Fibroblast of skin of right quadriceps (primary cell): ENCODE measurements around the gene TADA3.

Source experiments
- DNase-seq: peaks from one replicate; pipeline ENCODE4 v3.0.0-alpha.2; 2013

The TADA3 gene

DNA sequence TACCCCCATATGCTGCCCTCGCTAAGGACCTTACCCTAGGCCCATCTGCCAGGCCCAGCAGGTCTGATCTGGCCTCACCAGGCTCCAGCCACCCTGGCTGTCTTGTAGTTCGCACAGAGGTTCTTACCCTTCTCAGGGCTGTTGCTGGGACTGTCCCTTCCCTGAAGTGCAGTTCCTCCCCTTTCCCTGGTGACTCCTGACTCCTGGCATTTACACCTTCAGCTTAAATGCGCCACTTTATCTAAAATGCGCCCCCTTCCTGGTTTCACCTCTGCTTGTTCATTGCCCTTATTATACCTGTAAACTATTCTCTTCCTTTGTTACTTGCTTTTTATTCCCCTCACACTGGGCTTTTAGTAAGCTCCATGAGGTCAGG lies 17.0 kb upstream of the TADA3 start:
- DNase-seq = no peak

DNA sequence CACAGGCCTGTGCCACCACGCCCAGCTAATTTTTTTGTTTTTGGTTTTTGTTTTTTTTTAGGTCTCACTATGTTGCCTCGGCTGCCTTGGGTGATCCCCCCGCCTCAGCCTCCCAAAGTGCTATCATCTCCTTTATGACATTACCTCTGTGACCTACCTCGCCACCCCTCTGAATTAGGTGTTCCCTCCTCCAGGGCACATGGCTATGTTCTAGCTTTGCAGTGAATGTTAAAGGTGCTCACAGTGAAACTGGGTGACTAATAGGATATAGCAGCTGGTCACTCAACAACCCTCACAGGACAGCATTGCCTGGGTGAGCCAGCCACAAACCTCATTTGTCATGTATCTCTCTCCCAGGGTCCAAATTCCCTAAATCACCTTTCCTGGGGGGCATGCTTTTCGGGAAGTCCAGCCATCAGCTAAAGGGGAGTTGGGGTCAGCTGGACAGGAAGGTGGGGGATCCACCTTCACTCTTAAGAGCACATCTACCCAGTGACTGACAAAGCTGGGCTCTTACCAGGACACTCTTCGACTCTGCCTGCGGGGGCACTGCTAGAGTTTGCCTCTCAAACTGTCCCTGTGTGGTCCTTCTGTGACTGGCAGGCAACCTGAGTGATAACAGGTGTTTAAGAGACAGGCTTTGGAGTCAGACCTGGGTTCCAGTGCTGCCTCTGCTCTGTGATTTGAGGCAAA lies 16.2 kb upstream of the TADA3 start:
- DNase-seq = peak; percentile 27

DNA sequence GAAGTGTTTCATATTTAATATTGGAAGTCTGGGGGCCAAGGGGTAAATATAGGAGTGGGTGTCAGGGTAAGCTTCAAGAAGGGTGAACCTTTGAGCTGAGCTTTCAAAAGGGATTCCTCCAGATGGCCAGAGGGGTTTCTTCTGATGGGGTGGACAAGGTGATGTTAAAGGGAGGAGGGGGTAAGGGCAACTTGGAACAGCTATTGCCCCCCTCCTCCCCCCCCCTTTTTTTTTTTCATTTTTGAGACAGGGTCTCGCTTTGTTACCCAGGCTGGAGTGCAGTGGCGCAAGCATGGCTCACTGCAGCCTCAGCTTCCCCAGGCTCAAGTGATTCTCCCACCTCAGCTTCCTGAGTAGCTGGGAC lies 15.7 kb upstream of the TADA3 start:
- DNase-seq = no peak

DNA sequence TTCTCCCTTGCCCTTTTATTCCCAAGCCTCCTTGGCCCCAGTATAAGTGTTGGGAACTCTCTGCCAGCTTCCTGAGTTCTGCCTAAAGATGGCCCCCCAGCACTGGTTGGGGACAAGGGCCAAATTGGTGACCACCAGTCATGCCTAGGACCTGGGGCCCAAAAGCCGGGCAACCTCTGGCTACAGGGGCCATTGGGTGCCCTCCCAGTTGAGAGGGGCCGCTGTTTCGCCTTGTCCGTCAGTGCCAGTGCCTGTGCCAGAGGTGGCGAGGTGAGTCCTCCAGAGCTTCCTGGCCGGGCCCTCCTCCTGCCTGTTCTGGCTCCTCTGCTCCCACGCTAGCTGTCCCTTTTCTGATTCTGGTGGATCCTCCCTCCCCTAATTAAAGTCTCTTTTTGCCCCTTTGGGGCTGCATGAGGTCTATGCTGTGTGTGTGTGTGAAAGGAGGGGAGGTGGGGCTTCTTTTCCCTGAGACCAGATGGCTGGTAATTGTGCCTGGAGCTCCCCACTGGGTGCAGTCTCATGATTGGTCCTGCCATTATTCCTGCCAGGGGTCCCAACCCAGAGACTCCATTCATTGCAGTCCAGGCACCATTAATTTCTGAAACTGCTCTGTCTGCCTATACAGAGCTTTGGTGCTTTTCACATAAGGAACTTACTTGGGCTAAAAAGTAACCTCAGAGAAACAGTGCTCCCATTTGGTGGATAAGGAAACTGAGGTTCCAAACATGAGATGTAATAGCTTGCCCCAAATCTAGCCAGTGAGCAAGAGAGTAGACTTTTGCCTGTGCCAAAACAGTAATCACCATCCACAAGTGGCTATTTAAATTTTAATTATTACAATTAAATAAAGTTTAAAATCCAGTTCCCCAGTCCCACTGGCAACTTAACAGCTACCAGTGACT lies 14.7 kb upstream of the TADA3 start:
- DNase-seq = no peak

DNA sequence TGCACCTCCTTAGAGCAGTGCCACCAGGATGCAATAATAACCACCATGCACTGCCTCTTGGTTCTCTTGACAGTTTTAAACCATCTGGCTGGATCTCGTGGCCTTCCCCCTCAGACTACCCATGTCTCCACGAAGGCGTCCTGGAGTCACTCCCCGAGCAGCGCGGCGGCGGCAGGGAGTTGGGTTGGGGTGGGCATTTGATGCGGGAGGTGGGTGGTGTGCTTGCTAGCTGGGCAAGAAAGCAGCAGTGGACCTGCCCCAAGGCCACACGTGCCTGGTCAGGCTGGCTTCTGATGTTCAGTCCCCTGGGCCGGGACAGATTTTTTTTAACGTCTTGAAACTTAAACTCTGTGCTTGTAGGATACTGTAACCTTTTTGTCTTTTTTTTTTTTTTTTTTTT lies 13.9 kb upstream of the TADA3 start:
- no peak for DNase-seq

DNA sequence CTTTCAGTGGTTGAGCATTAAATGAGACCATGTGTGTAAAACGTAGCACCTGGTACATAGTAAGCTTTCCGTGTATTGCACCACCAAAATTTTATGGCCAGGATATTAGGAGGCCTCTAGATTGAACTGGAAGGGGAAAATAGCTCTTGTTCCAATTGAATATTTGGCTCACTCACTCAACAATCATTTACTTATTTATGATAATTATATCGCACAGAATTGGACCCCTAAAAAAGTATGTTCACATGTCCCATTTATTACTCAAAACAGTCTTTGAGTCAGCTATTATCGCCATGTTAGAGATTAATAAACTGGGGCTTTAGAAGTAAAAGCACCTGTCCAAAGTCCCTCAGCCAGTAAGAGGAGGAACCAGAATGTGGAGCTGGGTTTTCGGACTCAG lies 12.7 kb upstream of the TADA3 start:
- DNase-seq = no peak

DNA sequence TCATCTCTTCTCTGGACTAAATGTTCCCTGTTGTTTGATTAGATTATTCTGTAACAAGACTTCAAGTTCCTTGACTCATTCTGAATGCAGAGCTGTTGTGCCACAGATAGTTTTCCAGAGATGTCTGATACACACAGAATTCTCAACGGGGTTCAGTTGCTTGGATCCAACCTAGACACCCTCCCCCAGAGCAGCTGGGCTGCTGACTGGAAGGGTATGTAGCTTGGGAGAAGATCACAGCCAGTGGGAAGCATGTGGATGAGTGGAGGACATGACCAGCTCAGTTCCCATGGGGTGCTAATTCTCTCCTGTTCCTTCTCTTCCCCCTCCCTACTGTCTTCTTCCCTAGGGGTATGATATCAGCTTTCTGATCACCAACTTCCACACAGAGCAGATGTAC lies 11.2 kb upstream of the TADA3 start:
- DNase-seq = no peak

DNA sequence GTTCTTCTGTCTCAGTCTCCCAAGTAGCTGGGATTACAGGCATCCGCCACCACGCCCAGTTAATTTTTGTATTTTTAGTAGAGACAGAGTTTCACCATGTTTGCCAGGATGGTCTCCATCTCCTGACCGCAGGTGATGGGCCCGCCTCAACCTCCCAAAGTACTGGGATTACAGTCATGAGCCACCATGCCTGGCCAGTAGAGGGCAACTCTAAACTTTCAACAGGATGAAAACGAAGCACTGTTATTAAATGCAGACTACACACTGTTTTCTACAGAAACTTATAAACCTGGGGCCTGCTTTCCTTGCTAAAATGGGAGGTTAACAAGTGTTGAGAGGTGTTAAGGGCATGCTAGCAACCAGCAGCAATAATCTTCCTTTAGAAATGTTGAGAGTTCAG lies 8.3 kb upstream of the TADA3 start:
- DNase-seq = no peak

DNA sequence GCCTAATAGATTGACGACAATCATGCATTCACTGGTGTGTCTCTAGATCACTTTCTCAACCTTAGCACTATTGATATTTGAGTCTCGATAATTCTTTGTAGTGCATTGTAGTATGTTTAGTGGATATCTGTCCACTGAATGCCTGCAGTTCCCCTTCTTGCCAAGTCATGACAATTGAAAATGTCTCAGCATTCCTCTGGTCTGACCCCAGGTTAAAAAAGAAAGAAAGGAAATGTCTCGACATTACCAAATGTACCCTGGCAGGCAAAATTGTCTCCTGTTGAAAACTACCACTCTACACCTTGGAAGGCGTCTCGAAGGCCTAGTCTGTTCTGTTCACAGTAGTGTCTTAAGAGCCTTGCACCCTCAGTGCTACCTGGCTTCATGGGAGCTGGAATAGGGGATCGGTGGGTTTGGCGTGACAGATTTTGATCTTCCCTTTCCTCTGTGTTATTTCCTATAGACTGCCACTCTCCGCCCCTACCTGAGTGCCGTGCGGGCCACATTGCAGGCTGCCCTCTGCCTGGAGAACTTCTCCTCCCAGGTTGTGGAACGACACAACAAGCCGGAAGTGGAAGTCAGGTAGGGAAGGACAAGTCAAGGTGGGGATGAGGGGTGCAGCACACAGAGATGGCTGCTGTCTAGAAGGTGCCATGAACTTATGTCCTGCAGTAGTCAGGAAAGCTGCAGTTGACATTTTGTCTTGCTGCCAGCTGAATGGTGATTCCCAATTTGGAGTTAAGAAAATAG lies 5.1 kb upstream of the TADA3 start:
- DNase-seq = no peak

DNA sequence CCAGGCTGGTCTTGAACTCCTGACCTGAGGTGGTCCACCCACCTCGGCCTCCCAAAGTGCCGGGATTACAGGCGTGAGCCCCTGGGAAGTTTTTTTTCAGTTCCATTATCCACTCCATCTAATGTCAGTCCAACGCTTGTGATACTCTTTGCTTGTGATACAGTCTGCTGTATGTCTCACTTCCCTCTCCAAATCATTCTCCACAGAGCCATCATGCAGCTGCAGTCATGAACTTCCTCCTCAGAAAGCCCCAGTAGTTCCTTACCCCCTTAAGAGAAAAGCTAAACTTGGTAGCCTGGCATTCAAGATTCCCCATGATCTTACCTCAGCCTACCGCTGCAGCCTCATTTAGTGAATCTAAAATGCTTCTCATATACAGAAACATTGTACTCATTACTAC lies 2.9 kb upstream of the TADA3 start:
- DNase-seq = no peak

DNA sequence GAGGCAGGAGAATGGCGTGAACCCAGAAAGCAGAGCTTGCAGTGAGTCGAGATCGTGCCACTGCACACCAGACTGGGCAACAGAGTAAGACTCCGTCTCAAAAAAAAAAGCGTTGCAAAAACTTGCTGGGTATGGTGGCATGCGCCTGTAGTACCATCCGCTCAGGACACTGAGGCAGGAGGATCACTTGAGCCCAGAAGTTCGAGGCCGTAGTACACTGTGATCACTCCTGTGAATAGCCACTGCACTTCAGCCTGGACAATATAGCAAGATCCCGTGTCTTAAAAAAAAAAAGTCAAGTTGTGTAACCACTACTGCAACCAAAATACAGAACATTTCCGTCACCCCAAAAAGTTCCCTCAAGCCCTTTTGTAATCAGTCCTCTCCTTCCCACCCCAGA lies 2.1 kb upstream of the TADA3 start:
- no peak for DNase-seq

DNA sequence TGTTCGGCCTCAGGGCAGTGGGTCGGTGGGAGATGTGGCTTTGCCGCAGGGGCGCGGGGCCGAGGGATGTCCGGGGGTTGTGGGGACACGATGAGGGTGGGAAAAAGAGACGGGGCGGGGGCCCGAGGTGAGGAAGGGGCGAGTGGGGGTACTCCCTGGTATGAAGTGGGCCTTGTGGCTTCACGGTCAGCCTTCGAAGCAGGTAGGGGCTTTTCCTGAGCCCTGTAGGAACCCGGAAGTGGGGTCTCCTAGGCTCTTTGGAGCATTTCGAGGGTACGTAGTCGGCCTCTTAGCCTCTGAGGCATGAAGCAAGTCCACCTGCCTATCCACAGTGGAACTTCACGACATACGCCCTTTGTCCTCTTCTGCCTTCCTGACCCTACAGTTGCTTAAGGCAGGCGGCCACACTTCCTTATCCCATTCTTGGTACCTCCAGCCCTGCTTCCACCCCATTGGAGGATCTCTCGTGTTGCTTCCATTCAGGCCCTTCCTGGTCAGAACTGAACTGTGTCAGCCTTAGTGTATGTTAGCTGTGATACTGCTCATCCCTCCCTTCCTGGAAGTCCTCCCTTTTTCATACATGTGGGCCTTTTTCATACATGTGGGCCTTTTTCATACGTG lies 998 bp upstream of the TADA3 start:
- DNase-seq = peak; percentile 38

DNA sequence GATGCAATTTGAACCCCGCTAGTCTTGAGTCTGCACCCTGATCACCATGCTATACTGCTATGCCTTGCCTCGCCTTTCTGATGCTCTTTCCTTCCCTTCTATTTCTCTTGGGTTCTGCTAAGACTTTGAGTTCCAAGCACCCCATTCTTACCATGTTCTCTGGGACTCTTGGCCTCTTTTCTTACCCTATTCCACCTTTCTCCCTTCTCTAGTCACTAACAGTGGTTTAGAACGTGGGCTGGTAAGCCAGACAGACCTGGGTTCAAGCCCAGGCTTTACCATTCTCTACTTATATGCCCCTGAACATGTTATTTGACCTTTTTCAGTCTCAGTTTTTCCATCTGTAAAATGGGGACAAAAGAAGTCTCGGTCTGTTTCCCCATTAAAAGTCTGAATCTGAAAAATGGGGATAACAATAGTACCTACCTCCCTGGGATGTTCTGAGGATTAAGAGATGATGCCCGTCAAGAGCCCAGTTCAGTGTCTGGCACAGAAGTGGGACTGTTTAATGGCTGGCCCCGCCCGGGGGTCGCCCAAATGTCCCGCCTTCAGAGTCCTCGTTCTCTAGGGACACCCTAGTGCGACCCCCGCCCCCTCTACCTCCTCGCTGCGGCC lies 376 bp downstream of the TADA3 start:
- DNase-seq = no peak

DNA sequence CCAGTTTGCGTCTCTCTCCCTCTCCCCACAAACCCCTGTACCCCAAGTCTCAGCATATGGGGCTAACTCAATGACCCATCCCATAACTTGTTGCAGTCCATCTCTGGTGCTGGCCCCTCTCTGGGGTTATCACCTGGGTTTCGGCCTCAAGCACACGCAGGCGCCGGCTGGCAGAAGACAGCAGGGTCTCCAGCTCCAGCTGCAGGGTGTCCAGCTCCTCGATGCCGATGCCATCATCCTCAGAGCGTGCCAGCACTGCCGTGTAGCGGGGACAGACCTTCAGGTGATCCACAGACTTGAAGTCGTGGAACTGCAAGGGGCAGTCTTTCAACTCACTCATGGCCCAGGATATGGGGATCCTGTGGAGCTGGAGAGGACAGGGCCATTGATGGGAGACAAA lies 1.1 kb downstream of the TADA3 start:
- DNase-seq = no peak

DNA sequence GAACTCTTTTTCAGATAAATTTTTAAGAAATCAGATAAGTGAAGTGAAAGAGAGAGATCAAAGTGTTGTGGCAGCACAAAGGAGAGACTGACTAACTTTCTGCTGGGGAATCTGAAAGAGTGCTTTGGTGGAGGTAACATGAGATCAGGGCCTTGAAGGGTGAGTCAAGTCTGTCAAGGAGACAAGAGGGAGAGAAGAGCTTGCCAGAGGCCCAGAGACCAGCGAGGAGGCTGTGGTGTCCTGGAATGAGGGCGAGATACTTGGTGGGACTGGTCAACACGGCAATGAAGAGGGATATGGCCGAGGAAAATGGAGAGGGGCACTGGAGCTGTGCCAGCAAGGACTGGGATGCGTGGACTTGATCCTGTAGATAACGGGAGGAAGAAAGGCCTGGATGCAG lies 4.6 kb downstream of the TADA3 start:
- DNase-seq = no peak

DNA sequence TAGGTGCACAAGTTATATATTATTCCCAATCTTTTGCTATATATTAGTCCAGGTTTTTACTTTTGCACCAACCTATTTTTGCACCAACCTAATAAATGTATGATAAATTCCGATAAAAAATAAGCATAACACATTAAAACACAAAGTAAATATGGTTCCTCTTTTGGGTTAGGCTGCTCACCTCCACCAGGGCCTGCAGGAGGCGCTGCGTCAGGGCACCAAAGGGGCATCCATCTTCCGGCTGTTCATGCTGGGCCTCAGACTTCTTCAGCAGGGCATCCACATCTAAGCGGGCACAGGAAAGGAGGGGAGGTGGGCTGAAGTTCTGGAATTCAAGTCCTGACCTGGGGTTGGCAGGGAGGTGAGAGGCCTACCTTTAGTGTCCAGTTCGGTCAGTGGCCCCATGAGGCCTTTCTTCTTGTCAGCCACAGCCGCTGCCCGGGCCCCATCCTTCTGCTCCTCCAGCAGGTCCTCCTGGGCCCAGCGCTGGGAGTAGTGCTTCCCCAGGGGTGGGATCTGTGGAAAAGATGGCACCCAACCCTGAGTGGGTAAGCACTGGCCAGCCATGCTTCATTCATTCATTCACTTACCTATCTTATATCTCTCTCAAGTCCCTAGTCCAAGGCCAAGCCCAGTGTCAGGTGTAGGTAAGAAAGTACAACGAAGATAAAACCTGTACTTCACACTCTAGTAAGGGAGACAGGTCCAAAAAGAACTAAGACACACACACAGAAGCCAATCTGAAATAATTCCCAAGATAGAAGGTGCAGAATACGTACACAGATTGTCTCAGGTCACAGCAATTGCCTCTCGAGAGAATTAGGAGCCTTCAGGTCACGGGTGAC lies 5.2 kb downstream of the TADA3 start:
- no peak for DNase-seq

DNA sequence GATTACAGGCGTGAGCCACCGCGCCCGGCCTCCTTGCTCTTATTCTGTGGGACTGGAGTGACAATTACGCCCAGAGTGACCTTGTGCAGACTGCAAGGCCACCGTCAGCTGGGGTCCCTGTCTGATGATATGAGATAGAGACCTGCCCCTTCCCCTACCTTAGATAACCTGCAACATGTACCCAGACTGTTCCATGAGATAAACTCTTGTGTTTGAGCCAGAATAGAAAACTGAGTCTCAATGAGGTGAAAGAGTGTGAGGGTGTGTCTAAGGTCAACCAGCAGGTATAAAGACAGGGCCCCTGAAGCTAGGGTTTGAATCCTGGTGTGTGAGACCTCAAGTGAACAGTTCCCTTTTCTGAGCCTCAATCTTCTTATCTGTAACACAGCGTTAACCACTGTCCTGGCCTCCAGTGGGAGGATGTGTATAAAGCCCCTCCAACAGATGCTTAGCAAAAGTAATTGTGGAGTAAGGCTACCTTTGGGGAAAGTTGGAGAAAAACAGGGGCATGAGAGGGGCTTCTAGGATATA lies 6.0 kb downstream of the TADA3 start:
- DNase-seq = no peak

DNA sequence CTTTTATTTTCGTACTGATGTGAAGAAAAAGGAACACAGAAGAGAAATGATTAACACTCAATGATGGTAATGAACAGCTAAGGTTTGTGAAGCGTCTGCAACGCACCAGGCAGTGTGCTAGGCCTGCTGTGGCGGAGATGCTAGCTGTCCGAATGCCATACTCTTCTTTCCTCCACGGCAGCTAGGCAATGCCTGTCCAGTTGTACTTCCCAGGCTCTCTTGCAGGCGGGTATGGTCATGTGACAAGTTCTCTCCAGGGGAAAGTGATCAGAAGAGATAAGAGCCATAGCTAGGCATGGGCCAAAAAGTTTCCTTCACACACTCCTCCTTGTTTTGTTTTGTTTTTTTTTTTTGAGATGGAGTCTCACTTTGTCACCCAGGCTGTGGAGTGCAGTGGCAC lies 6.7 kb downstream of the TADA3 start:
- DNase-seq = no peak

DNA sequence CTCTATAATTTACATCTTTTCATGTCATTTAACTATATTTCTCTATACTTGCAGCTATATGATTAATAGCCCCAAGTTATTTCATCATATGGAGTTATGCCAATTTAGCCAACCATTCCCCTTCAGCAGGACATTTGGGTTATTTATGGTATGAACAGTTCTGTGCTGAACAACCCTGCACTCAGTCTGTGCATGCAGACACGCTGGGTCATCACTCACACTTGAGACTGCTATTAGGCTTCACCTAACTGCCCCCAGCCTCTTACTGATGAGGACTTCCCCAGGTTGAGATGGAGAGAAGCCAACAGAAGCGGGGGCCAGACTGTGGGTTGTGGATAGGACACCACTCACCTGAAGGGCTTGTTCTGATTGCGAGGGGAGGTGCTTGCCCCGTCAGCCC lies 7.3 kb downstream of the TADA3 start:
- peak; percentile 37 for DNase-seq

DNA sequence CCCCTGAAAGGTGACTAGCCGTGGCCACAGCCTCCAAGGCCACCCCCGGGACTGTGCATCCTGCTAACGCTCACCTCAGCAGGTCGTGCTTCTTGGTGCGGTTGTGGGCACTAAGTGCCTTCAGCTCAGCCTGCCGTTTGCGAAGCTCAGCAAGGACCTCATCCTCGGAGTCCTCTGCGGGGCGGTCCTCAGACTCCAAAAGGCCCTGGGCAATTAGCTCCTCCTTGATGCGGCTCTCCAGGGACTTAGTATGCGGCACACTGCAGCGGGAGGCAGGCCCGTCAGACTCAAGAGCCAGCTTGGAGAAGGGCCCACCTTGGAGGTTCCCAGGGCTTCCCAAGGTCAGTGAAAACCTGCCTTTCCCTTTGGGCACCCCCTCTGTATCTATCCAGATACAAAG lies 8.3 kb downstream of the TADA3 start:
- DNase-seq = no peak

DNA sequence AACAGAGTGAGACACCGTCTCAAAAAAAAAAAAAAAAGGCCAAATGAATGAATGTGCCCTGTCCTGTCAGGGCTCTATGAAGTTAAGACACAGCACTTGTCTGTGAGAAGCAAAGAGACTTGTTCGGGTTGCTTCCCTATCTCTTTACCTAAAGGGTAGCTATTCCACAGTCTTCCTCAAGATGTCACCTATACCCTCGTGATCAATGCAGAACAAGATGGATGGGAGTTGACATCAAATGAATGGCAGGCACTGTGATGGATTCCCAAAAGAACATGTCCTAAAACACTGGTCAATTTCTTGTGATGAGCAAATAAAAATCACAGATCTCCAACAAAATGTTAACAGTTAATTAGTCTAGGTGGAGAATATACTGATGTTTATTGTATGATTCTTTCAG lies 9.5 kb downstream of the TADA3 start:
- no peak for DNase-seq
